Gastrocnemius medialis (tissue), 4 donors: ENCODE results near the gene FAM131C.
"Not testable (repeated sequence)": the region's sequence is repeated elsewhere in the genome, so short reads cannot be mapped to it uniquely, and the experiment has no call there.

Experiments
- POLR2A ChIP-seq, 2 donors: fragments of 450-650 bp; IDR thresholded peaks; one replicate each; pipeline ENCODE4 v1.6.1; 2017; ENCODE audit warnings: antibody characterized with exemption in 2 of 2, mild to moderate bottlenecking in 2 of 2, moderate library complexity in 2 of 2
- TF ChIP-seq, protein P1 (sequence below), 5 experiments: fragments of 450-650 bp in 3 of 5; fragments of 200-600 bp in 2 of 5; sonication (generic) in 2 of 5; IDR thresholded peaks in 4 of 5; conservative IDR thresholded peaks in 1 of 5; 1 replicate in 4 of 5; 2 replicates in 1 of 5; pipeline ENCODE4 v1.5.1; 2016 to 2019; ENCODE audit warnings: antibody characterized with exemption in 5 of 5, mild to moderate bottlenecking in 3 of 5, moderate library complexity in 3 of 5

DNA sequence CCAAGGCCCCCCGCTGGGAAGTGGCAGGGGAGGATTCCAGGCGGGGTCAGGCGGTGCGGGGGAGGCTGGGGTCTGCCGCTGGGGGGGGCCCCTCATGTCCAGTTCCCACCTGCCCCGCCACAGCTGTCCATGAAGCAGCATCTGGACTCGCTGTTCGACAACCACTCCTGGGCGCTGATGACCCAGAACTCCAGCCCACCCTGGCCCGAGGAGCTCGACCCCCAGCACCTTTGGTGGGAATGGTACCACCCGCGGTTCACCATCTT is 44.5 kb downstream of the FAM131C start:
- TF ChIP-seq, protein P1, sequence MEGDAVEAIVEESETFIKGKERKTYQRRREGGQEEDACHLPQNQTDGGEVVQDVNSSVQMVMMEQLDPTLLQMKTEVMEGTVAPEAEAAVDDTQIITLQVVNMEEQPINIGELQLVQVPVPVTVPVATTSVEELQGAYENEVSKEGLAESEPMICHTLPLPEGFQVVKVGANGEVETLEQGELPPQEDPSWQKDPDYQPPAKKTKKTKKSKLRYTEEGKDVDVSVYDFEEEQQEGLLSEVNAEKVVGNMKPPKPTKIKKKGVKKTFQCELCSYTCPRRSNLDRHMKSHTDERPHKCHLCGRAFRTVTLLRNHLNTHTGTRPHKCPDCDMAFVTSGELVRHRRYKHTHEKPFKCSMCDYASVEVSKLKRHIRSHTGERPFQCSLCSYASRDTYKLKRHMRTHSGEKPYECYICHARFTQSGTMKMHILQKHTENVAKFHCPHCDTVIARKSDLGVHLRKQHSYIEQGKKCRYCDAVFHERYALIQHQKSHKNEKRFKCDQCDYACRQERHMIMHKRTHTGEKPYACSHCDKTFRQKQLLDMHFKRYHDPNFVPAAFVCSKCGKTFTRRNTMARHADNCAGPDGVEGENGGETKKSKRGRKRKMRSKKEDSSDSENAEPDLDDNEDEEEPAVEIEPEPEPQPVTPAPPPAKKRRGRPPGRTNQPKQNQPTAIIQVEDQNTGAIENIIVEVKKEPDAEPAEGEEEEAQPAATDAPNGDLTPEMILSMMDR (IDR thresholded peaks at IDR 0.05 in 4 of 5, conservative IDR thresholded peaks at IDR 0.05 in 1 of 5) = not testable (repeated sequence)
- not testable (repeated sequence) for TF ChIP-seq POLR2A (IDR thresholded peaks at IDR 0.05)
